GM18951 (cell line): ENCODE measurements around the gene FAM110A.

ENCODE experiments used
- POLR2A ChIP-seq: IDR thresholded peaks from 4 replicates; pipeline ENCODE4 v1.6.1; 2011; ENCODE audit warnings: mild to moderate bottlenecking; ENCODE audit not compliant: insufficient read length, insufficient read depth; ENCODE audit errors: extremely low read depth
- in situ Hi-C: fragments of 300-500 bp; cut with MboI; formaldehyde crosslinking; loops from one replicate; pipeline ENCODE4 v1.12.0; 2022; ENCODE audit warnings: low sequenced_read_pairs, mixed read lengths, inconsistent platforms; ENCODE audit not compliant: unreplicated experiment

FAM110A gene

GRCh38 chr20:828987-829386 lies 4.5 kb upstream of the FAM110A start:
- TF ChIP-seq POLR2A: no peak
- in situ Hi-C loops: no loop called here

GRCh38 chr20:829551-829950 lies 4.0 kb upstream of the FAM110A start:
- no peak for TF ChIP-seq POLR2A
- in situ Hi-C loops: no loop called here

GRCh38 chr20:830011-830521 lies 3.4 kb upstream of the FAM110A start:
- no peak for TF ChIP-seq POLR2A
- in situ Hi-C loops: no loop called here

DNA sequence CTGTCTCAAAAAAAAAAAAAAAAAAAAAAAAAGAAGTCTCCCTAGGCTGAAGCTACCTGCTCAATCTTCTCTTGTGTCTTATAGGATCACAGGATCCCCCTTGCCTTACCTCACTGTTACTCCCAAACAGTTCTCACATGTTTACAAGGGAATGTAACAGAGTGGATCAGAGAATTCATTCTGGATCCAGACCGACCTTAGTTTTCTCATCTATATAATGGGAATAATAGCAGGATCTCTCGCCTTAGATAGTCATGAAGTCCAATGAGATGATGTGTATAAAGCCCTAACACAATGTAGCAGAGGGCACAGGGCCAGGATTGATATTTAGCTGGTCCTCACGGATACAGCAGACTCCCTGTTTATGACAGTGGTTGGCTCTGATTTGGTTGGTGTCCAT lies 2.3 kb upstream of the FAM110A start:
- TF ChIP-seq POLR2A: no peak
- in situ Hi-C loops: no loop called here

- in situ Hi-C loops: no loop called here
- no peak for TF ChIP-seq POLR2A
Observed at GRCh38 chr20:831956-832355, 1.6 kb upstream of the FAM110A start.

GRCh38 chr20:833121-833449 lies 430 bp upstream of the FAM110A start:
- in situ Hi-C loops: no loop called here
- no peak for TF ChIP-seq POLR2A

- TF ChIP-seq POLR2A: no peak
- in situ Hi-C loops: no loop called here
Observed at GRCh38 chr20:834151-834746, 734 bp downstream of the FAM110A start.

DNA sequence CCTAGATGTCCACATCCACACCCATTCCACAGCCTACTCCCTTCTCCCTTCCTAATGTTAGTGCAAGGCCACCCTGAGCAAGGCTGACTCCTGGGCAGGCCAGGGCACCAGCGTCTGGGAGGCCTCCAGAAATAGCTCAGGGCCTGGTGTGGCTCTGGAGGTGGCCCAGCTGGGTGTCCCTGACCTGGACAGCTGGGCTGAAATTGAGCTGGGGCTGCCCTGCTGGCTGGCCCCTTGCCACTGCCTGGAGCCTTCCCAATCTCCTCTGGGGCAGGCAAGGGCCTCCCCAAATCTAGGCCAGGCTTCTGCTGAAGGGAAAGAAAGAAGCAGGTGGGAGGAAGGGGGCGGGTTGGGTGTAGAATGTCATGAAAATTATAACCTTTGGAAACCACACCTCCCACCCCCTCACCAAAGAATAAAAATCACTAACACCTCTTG lies 2.1 kb downstream of the FAM110A start:
- in situ Hi-C loops: no loop called here
- no peak for TF ChIP-seq POLR2A

DNA sequence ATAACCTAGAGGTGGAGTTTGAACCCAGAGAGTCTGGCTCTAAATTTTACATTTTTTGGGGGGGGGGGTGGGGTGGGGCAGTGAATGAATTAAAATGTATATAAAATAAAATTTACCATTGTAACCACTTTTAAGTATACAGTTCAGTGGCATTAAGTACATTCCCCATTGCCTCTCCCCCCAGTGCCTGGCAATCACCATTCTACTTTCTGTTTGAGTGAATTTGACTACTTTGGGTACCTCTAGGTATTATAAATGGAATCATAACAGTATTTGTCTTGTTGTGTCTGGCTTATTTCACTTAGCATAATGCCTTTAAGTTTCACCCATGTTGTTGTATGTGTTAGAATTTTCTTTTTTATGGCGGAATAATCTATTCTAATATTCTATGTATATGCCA lies 2.7 kb downstream of the FAM110A start:
- TF ChIP-seq POLR2A: no peak
- in situ Hi-C loops: no loop called here

DNA sequence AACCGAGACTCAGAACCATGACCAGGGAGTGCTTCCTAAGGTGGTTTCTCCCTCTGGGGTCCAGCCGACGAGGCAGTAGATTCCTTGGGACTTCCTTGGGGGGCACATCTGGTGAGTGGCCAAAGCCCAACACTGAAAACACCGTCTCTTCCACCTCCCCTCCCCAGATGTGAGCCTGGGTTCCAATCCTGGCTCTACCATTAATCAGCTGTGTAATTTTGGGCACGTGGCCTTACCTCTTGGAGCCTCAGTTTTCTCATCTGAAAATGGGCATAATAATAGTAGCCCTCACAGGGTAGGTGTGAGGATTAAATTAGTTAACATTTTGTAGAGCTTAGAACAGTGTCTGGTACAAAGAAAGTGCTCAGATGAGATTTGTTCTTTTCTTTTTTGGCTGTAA lies 5.5 kb downstream of the FAM110A start:
- in situ Hi-C loops: no loop called here
- TF ChIP-seq POLR2A: no peak

DNA sequence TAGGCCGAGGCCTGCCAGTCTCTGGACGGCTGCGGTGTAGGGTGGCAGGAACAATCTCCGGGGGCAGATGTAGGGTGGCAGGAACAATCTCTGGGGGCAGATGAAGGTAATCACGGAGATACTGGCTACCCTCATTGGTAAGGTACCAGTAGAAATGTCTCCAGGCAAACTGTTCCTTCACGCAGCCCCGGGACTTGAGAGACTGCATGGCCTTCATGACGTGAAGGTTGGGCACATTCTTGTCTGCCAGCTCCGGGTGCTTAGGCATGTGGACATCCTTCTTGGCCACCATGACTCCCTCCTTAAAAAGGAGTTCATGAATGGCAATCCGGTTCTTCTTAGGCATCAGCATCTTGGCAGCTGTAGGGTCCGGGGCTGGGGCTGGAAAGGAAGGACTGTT lies 6.1 kb downstream of the FAM110A start:
- no peak for TF ChIP-seq POLR2A
- in situ Hi-C loops: no loop called here

DNA sequence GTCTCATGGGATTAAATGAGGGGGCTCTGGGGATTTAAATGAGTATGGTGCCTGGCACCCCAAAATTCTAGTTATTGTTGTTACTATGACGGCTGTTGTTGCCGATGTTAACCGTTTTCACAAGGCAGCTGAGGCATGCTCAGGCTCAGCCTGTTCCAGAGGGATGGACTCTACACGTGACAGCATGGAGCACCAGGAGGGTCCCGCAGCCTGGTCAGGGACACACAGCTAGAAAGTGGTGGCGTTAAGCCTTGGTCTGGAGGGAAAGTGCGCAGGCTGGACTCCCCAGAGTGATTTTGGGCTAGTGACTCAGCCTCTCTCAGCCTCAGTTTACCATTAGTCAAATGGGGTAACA lies 7.0 kb downstream of the FAM110A start:
- TF ChIP-seq POLR2A: no peak
- in situ Hi-C loops: no loop called here

DNA sequence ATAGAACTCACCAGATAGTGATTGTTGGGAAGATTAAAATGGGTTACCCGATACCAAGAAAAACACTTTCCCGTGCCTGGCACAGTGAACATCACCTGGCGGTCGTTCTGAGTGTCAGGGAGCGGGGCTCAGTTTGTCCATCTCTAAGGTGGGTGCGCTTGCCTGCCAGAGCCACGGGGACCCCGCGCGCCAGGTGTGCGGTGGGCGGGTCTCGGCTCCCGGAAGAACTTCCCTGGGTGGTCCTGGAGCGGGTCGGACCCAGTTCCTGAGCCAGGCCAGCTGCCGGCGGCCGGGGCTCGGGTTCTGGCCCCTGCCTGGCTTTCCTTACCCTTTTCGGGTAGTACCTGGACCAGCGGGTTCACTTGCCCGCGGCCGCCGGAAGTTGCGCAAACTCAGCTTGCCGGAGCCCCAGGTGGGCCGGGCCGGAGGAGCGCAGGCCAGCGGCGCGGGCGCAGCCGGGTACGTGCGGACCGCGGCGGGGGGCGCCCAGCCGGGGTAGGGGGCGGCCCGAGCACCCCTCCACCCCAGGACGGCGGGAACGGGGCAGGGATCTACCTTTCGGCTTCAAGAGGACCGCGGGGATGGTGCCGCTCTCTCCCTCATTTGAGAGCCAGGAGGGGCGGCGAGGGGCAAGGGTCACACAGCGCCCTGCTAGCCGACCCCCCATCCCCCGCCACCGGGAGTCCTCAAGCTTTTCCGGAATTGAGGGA lies 7.5 kb downstream of the FAM110A start:
- in situ Hi-C loops: no loop called here
- TF ChIP-seq POLR2A: peak; percentile 12
